Bronchial epithelial cell (primary cell): ENCODE measurements around the gene FXYD6. TPM values are rescaled to one million over a fixed set of nuclear protein-coding genes. Genes with fewer than 3 reads are reported as not detected.
A peak's percentile ranks its signal among the peaks of the same experiment; 100 is the strongest.

Source experiments
- DNase-seq: peaks from one replicate; pipeline ENCODE4 v3.0.0-alpha.2; 2010; ENCODE audit warnings: low read depth
- FAIRE-seq: peaks from 2 replicates; lab custom pipeline; 2011; peaks lifted over from hg19 to GRCh38; lab: Jason Lieb, UNC
- H3K27me3 ChIP-seq: 2 replicates; pipeline ENCODE4 v1.5.1; 2011; ENCODE audit warnings: low read length; ENCODE audit not compliant: control insufficient read depth, insufficient read depth
- H3K36me3 ChIP-seq: 2 replicates; pipeline ENCODE4 v1.5.1; 2011; ENCODE audit warnings: low read length; ENCODE audit not compliant: control insufficient read depth, insufficient read depth
- H3K4me3 ChIP-seq: 2 replicates; pipeline ENCODE4 v1.5.1; 2011; ENCODE audit warnings: mild to moderate bottlenecking, low read depth, low read length, control low read depth
- CTCF ChIP-seq: IDR thresholded peaks from 2 replicates; pipeline ENCODE4 v1.5.1; 2011; ENCODE audit warnings: mild to moderate bottlenecking, moderate library complexity, low read length, control low read depth, inconsistent platforms; ENCODE audit not compliant: insufficient read depth, severe bottlenecking
- total RNA-seq: library from RNA; depleted of rRNA; stranded (reverse); fragments of >200 nt; gene quantifications from 2 replicates; pipeline ENCODE4 v1.2.1, GENCODE V29; 2014

Gene FXYD6
- total RNA-seq, 1 donor from 2014 or later, result not detected

GRCh38 chr11:117841551-117842031 is 34.9 kb downstream of the FXYD6 start:
- no peak for TF ChIP-seq CTCF
- Histone ChIP-seq H3K36me3 (no peaks in the 10 kb centered on the region), H3K4me3 (no peak overlapping the region), H3K27me3 (peaks cover 5% of the 10 kb centered on the region)
- FAIRE-seq (no peak), DNase-seq (no peak)

- Histone ChIP-seq H3K4me3 (no peak overlapping the region), H3K36me3 (no peaks in the 10 kb centered on the region), H3K27me3 (peaks cover 5% of the 10 kb centered on the region)
- no peak for TF ChIP-seq CTCF
- FAIRE-seq, result peak; percentile 94
- DNase-seq, result no peak
These were observed 35.4 kb downstream of the FXYD6 start for GRCh38 chr11:117840881-117841550.

GRCh38 chr11:117839936-117840813 is 36.3 kb downstream of the FXYD6 start:
- no peak for DNase-seq
- Histone ChIP-seq H3K27me3 (peaks cover 5% of the 10 kb centered on the region), H3K4me3 (no peak overlapping the region), H3K36me3 (no peaks in the 10 kb centered on the region)
- FAIRE-seq, result no peak
- TF ChIP-seq CTCF, result no peak

GRCh38 chr11:117839380-117839881 is 37.0 kb downstream of the FXYD6 start:
- DNase-seq, result no peak
- peaks cover 5% of the 10 kb centered on the region for H3K27me3 ChIP-seq
- no peaks in the 10 kb centered on the region for H3K36me3 ChIP-seq
- no peak overlapping the region for H3K4me3 ChIP-seq
- TF ChIP-seq CTCF, result no peak
- no peak for FAIRE-seq

GRCh38 chr11:117838901-117839300 is 37.6 kb downstream of the FXYD6 start:
- no peak overlapping the region for H3K4me3 ChIP-seq
- TF ChIP-seq CTCF, result no peak
- DNase-seq, result no peak
- no peaks in the 10 kb centered on the region for H3K36me3 ChIP-seq
- FAIRE-seq, result no peak
- peaks cover 5% of the 10 kb centered on the region for H3K27me3 ChIP-seq
